Measurements from ENCODE around the gene HSD17B12.

HSD17B12 gene

GRCh38 chr11:43797337-43797736 lies 116.8 kb downstream of the HSD17B12 start:
- no peak overlapping the region for H3K9ac ChIP-seq (ENCODE audit: low read depth, low read length)
- H3K4me3 ChIP-seq (ENCODE audit: low read length), result no peak overlapping the region
- H3K4me1 ChIP-seq (ENCODE audit: insufficient read depth, low read length), result no peaks in the 10 kb centered on the region
- H3K9me3 ChIP-seq (ENCODE audit: insufficient read depth, low read depth, low read length), result no peaks in the 10 kb centered on the region
- no peaks in the 10 kb centered on the region for H3K27me3 ChIP-seq (ENCODE audit: insufficient read depth, low read length)
- 100% methylated on average over 2 of the region's 2 CpGs for WGBS
- H3K27ac ChIP-seq (ENCODE audit: low read depth, low read length), result no peak overlapping the region
- H3K36me3 ChIP-seq (ENCODE audit: insufficient read depth, low read length), result peaks cover 29% of the 10 kb centered on the region

GRCh38 chr11:43797866-43798265 lies 117.3 kb downstream of the HSD17B12 start:
- Histone ChIP-seq H3K9me3 (ENCODE audit: insufficient read depth, low read depth, low read length) (no peaks in the 10 kb centered on the region), H3K27me3 (ENCODE audit: insufficient read depth, low read length) (no peaks in the 10 kb centered on the region), H3K27ac (ENCODE audit: low read depth, low read length) (no peak overlapping the region), H3K9ac (ENCODE audit: low read depth, low read length) (no peak overlapping the region), H3K4me1 (ENCODE audit: insufficient read depth, low read length) (no peaks in the 10 kb centered on the region), H3K36me3 (ENCODE audit: insufficient read depth, low read length) (peaks cover 29% of the 10 kb centered on the region), H3K4me3 (ENCODE audit: low read length) (no peak overlapping the region)
- WGBS, result 100% methylated on average over 2 of the region's 2 CpGs

- H3K4me3 ChIP-seq (ENCODE audit: low read length), result no peak overlapping the region
- no peaks in the 10 kb centered on the region for H3K4me1 ChIP-seq (ENCODE audit: insufficient read depth, low read length)
- H3K27ac ChIP-seq (ENCODE audit: low read depth, low read length), result no peak overlapping the region
- H3K9me3 ChIP-seq (ENCODE audit: insufficient read depth, low read depth, low read length), result peaks cover 15% of the 10 kb centered on the region
- peaks cover 68% of the 10 kb centered on the region for H3K36me3 ChIP-seq (ENCODE audit: insufficient read depth, low read length)
- no peaks in the 10 kb centered on the region for H3K27me3 ChIP-seq (ENCODE audit: insufficient read depth, low read length)
- no peak overlapping the region for H3K9ac ChIP-seq (ENCODE audit: low read depth, low read length)
Measured at GRCh38 chr11:43802509-43802908, 122.0 kb downstream of the HSD17B12 start.

DNA sequence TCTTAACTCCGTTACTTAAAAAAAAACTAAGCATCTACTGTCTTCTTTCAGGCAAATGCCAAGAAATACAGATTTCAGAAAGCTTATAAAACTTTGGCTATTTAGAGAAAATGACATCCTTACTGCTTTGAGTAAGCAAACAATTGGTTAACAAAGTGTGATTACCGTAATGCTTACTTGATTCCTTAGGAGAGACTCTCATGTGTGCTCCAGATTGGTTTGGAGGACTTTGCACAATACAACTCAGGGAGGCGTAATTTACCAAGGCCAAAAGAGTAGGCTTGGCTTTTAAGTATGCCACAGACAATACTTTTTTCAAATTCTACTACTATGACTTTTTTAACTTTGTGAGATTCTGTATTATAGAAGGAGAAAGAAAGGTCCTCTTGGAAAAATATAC lies 123.2 kb downstream of the HSD17B12 start:
- WGBS, result 67% methylated on average over 3 of the region's 3 CpGs
- Histone ChIP-seq H3K4me1 (ENCODE audit: insufficient read depth, low read length) (no peaks in the 10 kb centered on the region), H3K27me3 (ENCODE audit: insufficient read depth, low read length) (no peaks in the 10 kb centered on the region), H3K9ac (ENCODE audit: low read depth, low read length) (no peak overlapping the region), H3K27ac (ENCODE audit: low read depth, low read length) (no peak overlapping the region), H3K4me3 (ENCODE audit: low read length) (no peak overlapping the region), H3K9me3 (ENCODE audit: insufficient read depth, low read depth, low read length) (peaks cover 15% of the 10 kb centered on the region), H3K36me3 (ENCODE audit: insufficient read depth, low read length) (peaks cover 56% of the 10 kb centered on the region)

DNA sequence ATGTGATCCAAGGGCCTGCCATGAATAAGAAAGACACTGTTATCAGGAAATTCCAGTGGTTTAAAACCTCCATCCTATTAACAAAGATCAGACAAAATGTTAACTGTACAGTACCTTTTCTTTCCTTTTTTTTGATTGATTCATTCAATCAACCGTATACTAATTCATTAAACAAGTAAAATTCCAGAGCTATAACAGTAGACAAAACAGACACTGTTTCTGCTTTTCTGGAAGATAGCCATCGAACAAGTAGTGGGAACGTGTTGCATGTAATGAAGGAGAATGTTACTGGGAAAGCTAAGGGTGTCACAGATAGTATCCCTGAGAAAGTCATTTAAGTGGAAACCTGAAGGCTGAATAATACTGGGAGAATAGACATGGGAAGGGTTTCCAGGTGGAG lies 126.4 kb downstream of the HSD17B12 start:
- H3K27ac ChIP-seq (ENCODE audit: low read depth, low read length), result no peak overlapping the region
- H3K27me3 ChIP-seq (ENCODE audit: insufficient read depth, low read length), result no peaks in the 10 kb centered on the region
- H3K9ac ChIP-seq (ENCODE audit: low read depth, low read length), result no peak overlapping the region
- 93% methylated on average over 3 of the region's 3 CpGs for WGBS
- no peaks in the 10 kb centered on the region for H3K4me1 ChIP-seq (ENCODE audit: insufficient read depth, low read length)
- H3K36me3 ChIP-seq (ENCODE audit: insufficient read depth, low read length), result peaks cover 39% of the 10 kb centered on the region
- H3K4me3 ChIP-seq (ENCODE audit: low read length), result no peak overlapping the region
- peaks cover 15% of the 10 kb centered on the region for H3K9me3 ChIP-seq (ENCODE audit: insufficient read depth, low read depth, low read length)

DNA sequence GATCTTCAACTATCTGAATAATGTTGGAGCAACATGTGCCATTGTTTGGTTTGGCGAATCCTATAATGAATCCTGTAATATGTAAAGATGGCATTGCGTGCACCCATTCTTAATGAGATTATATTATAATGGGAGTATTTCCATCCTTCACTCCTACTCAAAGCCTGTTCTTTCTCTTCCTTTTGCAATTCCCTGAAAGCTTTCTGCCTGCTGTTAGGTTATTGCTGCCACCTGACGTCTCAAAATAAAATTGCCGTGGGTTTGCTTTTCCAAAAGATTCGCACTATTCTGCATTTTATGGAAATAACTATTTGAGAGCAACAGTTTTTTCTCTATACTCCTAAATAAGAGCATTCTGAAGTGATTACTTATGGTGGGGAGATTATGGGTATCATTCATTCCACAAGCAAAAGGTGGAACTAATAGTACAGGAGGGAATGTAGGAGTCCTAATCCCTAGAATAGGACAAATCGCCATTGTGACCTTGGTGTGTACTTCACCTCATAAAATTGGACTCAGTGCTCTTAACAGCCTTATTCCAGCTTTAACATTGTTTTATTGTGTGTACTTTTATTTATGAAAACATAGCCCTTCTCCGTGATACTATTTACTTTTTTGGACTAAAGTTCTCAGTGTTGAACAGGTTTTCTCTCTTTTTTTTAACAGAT lies 130.5 kb downstream of the HSD17B12 start:
- Histone ChIP-seq H3K9me3 (ENCODE audit: insufficient read depth, low read depth, low read length) (peaks cover under 1% of the 10 kb centered on the region; the same call in 1 of the 2 replicates), H3K27ac (ENCODE audit: low read depth, low read length) (no peak overlapping the region), H3K9ac (ENCODE audit: low read depth, low read length) (no peak overlapping the region), H3K27me3 (ENCODE audit: insufficient read depth, low read length) (no peaks in the 10 kb centered on the region), H3K36me3 (ENCODE audit: insufficient read depth, low read length) (peaks cover 24% of the 10 kb centered on the region), H3K4me3 (ENCODE audit: low read length) (no peak overlapping the region), H3K4me1 (ENCODE audit: insufficient read depth, low read length) (no peaks in the 10 kb centered on the region)
- WGBS, result 87% methylated on average over 5 of the region's 7 CpGs

GRCh38 chr11:43812471-43812870 lies 131.9 kb downstream of the HSD17B12 start:
- no peak overlapping the region for H3K9ac ChIP-seq (ENCODE audit: low read depth, low read length)
- no peak overlapping the region for H3K4me3 ChIP-seq (ENCODE audit: low read length)
- no peak overlapping the region for H3K27ac ChIP-seq (ENCODE audit: low read depth, low read length)
- H3K9me3 ChIP-seq (ENCODE audit: insufficient read depth, low read depth, low read length), result no peaks in the 10 kb centered on the region
- peaks cover 19% of the 10 kb centered on the region for H3K36me3 ChIP-seq (ENCODE audit: insufficient read depth, low read length)
- no peaks in the 10 kb centered on the region for H3K4me1 ChIP-seq (ENCODE audit: insufficient read depth, low read length)
- H3K27me3 ChIP-seq (ENCODE audit: insufficient read depth, low read length), result no peaks in the 10 kb centered on the region

GRCh38 chr11:43818220-43818619 lies 137.7 kb downstream of the HSD17B12 start:
- Histone ChIP-seq H3K4me3 (ENCODE audit: low read length) (no peak overlapping the region), H3K36me3 (ENCODE audit: insufficient read depth, low read length) (peaks cover 47% of the 10 kb centered on the region)

DNA sequence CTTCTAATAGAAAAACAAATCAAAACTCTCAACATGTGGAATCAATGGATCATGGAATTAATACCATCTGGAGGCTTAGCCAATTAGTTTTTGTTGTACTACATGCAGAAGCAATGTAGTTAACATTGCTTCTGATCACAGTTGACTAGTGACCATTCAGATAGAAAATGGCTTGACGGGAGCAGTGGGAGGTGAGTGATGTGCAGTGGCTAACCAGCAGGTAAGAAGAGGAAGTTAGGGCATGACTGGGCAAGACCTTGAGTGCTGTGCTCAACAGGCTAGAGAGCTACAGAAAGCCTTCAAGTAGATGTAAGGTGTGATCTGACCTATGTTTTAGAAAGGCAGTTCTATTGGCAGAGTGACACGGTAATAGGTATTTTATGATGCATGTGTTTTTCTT lies 139.4 kb downstream of the HSD17B12 start:
- peaks cover 46% of the 10 kb centered on the region for H3K36me3 ChIP-seq (ENCODE audit: insufficient read depth, low read length)
- 91% methylated on average over 2 of the region's 2 CpGs for WGBS
- H3K9ac ChIP-seq (ENCODE audit: low read depth, low read length), result no peak overlapping the region
- H3K4me1 ChIP-seq (ENCODE audit: insufficient read depth, low read length), result no peaks in the 10 kb centered on the region
- H3K4me3 ChIP-seq (ENCODE audit: low read length), result no peak overlapping the region
- no peaks in the 10 kb centered on the region for H3K9me3 ChIP-seq (ENCODE audit: insufficient read depth, low read depth, low read length)
- H3K27ac ChIP-seq (ENCODE audit: low read depth, low read length), result no peak overlapping the region
- no peaks in the 10 kb centered on the region for H3K27me3 ChIP-seq (ENCODE audit: insufficient read depth, low read length)

More at GRCh38 chr11:43818220-43818619, 137.7 kb downstream of the HSD17B12 start:
- Histone ChIP-seq H3K27me3 (ENCODE audit: insufficient read depth, low read length) (no peaks in the 10 kb centered on the region), H3K9ac (ENCODE audit: low read depth, low read length) (no peak overlapping the region), H3K9me3 (ENCODE audit: insufficient read depth, low read depth, low read length) (no peaks in the 10 kb centered on the region), H3K4me1 (ENCODE audit: insufficient read depth, low read length) (no peaks in the 10 kb centered on the region), H3K27ac (ENCODE audit: low read depth, low read length) (no peak overlapping the region)
- WGBS, result 89% methylated on average over 1 of the region's 1 CpG

- H3K9ac ChIP-seq (ENCODE audit: low read depth, low read length), result no peak overlapping the region
Measured at GRCh38 chr11:43823316-43823715, 142.8 kb downstream of the HSD17B12 start.

DNA sequence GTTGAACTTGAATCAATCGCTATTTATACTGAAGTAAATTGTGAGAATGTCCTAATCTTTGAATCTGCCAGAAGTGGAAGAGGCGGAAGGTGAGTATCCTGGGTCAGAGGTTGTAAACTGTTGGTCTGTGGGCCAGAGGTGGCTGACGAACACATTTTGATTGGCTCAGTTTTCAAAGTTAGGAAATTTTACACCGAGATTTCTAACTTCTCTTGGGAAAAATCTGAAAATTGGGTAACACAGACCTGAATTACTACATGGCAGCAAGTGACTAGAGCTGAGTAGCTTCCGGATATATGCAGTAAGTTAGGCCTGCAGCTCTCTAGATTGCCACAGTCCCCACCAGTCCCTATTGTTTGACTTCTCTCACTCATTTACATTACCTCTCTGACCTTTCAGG lies 143.3 kb downstream of the HSD17B12 start:
- peaks cover 24% of the 10 kb centered on the region; the same call in 1 of the 2 replicates for H3K36me3 ChIP-seq (ENCODE audit: insufficient read depth, low read length)

More at GRCh38 chr11:43823316-43823715, 142.8 kb downstream of the HSD17B12 start:
- Histone ChIP-seq H3K9me3 (ENCODE audit: insufficient read depth, low read depth, low read length) (no peaks in the 10 kb centered on the region), H3K27ac (ENCODE audit: low read depth, low read length) (no peak overlapping the region), H3K27me3 (ENCODE audit: insufficient read depth, low read length) (no peaks in the 10 kb centered on the region), H3K4me1 (ENCODE audit: insufficient read depth, low read length) (peaks cover 4% of the 10 kb centered on the region; the same call in 1 of the 2 replicates), H3K4me3 (ENCODE audit: low read length) (no peak overlapping the region), H3K36me3 (ENCODE audit: insufficient read depth, low read length) (peaks cover 25% of the 10 kb centered on the region; the same call in 1 of the 2 replicates)
- 96% methylated on average over 4 of the region's 6 CpGs for WGBS

More for the DNA sequence above, 143.3 kb downstream of the HSD17B12 start:
- no peaks in the 10 kb centered on the region for H3K9me3 ChIP-seq (ENCODE audit: insufficient read depth, low read depth, low read length)
- no peak overlapping the region for H3K4me3 ChIP-seq (ENCODE audit: low read length)
- no peaks in the 10 kb centered on the region for H3K27me3 ChIP-seq (ENCODE audit: insufficient read depth, low read length)
- no peak overlapping the region for H3K9ac ChIP-seq (ENCODE audit: low read depth, low read length)
- H3K27ac ChIP-seq (ENCODE audit: low read depth, low read length), result no peak overlapping the region
- WGBS, result 95% methylated on average over 5 of the region's 5 CpGs
- H3K4me1 ChIP-seq (ENCODE audit: insufficient read depth, low read length), result peaks cover 4% of the 10 kb centered on the region; the same call in 1 of the 2 replicates
